Upper lobe of left lung (tissue), 4 donors: ENCODE measurements around the gene PSMD5.

Source experiments
- CTCF ChIP-seq, 6 experiments: fragments of 450-650 bp in 4 of 6; fragments of 200-600 bp in 2 of 6; sonication (generic) in 2 of 6; IDR thresholded peaks; one replicate each; pipeline ENCODE4 v1.5.1; 2016 to 2019; ENCODE audit warnings: antibody characterized with exemption in 6 of 6
- EP300 ChIP-seq, 4 donors: sonication (generic); formaldehyde crosslinking; IDR thresholded peaks; one replicate each; pipeline ENCODE4 v1.5.1; 2017; ENCODE audit warnings: antibody characterized with exemption in 4 of 4, control low read depth in 2 of 4
- POLR2A ChIP-seq, 4 donors: fragments of 450-650 bp; IDR thresholded peaks; one replicate each; pipeline ENCODE4 v1.5.1; 2016 to 2017; ENCODE audit warnings: antibody characterized with exemption in 4 of 4, mild to moderate bottlenecking in 2 of 4

GRCh38 chr9:120855827-120856670 is 13.3 kb upstream of the PSMD5 start:
- TF ChIP-seq CTCF (IDR thresholded peaks at IDR 0.05) (no peak), EP300 (IDR thresholded peaks at IDR 0.05) (no peak), POLR2A (IDR thresholded peaks at IDR 0.05) (no peak)
